SK-N-SH (cell line): ENCODE measurements around the gene SLC10A6. TPM values are rescaled to one million over a fixed set of nuclear protein-coding genes. Genes with fewer than 3 reads are reported as not detected.

Experiments used
- CTCF ChIA-PET: fragments of 300-600, 350-600 bp; formaldehyde crosslinking; extraction: SDS; loops from one replicate; lab custom pipeline; 2021; lab: Yijun Ruan, JAX
- POLR2A ChIA-PET: fragments of 350-600 bp; sonication (Branson Sonifier 250); formaldehyde crosslinking; extraction: SDS; loops from one replicate; lab custom pipeline; 2020; ENCODE audit warnings: antibody characterized with exemption, inconsistent platforms; lab: Yijun Ruan, JAX
- DNase-seq: peaks from one replicate; pipeline ENCODE4 v3.0.0; 2012
- H2AFZ ChIP-seq: fragments of 200-600 bp; sonication (generic); 2 replicates; pipeline ENCODE4 v1.8.1; 2016; ENCODE audit warnings: antibody characterized with exemption, mild to moderate bottlenecking, low read depth
- H3F3A ChIP-seq: fragments of 200-600 bp; sonication (generic); replicated peaks from 2 replicates; pipeline ENCODE3; 2016; ENCODE audit warnings: antibody characterized with exemption, mild to moderate bottlenecking; ENCODE audit not compliant: insufficient read depth
- H3K27ac ChIP-seq, 2 experiments: fragments of 200-500 bp in 1 of 2; fragments of 200-600 bp in 1 of 2; sonication (Bioruptor generic) in 1 of 2; sonication (generic), shearing (Covaris generic) in 1 of 2; 2 replicates each; pipeline versions ENCODE4 v1.5.1 to v1.6.1; 2014 to 2016; ENCODE audit warnings: low read depth in 2 of 2, inconsistent platforms in 1 of 2, low read length in 1 of 2, mild to moderate bottlenecking in 1 of 2, mixed read lengths in 1 of 2
- H3K27me3 ChIP-seq: fragments of 200-600 bp; sonication (generic), shearing (Covaris generic); 2 replicates; pipeline ENCODE4 v1.6.1; 2016; ENCODE audit warnings: mixed run types; ENCODE audit not compliant: insufficient read depth
- H3K36me3 ChIP-seq, 2 experiments: fragments of 200-500 bp in 1 of 2; fragments of 200-600 bp in 1 of 2; sonication (Bioruptor generic) in 1 of 2; sonication (generic) in 1 of 2; replicated peaks in 1 of 2; 2 replicates each; pipeline versions ENCODE3 to v1.5.1; 2014 to 2016; ENCODE audit warnings: low read length in 1 of 2, mild to moderate bottlenecking in 1 of 2; ENCODE audit not compliant: insufficient read depth in 2 of 2, control insufficient read depth in 1 of 2
- H3K4me1 ChIP-seq, 2 experiments: fragments of 200-500 bp in 1 of 2; fragments of 200-600 bp in 1 of 2; sonication (Bioruptor generic) in 1 of 2; sonication (generic), shearing (Covaris generic) in 1 of 2; 2 replicates each; pipeline versions ENCODE4 v1.5.1 to v1.6.1; 2014 to 2016; ENCODE audit warnings: low read depth in 1 of 2, low read length in 1 of 2, mixed run types in 1 of 2; ENCODE audit not compliant: insufficient read depth in 2 of 2, control insufficient read depth in 1 of 2
- H3K4me2 ChIP-seq: fragments of 200-600 bp; sonication (generic), shearing (Covaris generic); 2 replicates; pipeline ENCODE4 v1.6.1; 2017; ENCODE audit warnings: mixed run types
- H3K4me3 ChIP-seq, 2 experiments: fragments of 200-500 bp in 1 of 2; fragments of 200-600 bp in 1 of 2; sonication (Bioruptor generic) in 1 of 2; sonication (generic), shearing (Covaris generic) in 1 of 2; 2 replicates each; pipeline versions ENCODE4 v1.5.1 to v1.8.1; 2014 to 2016; ENCODE audit warnings: low read depth in 2 of 2, inconsistent platforms in 1 of 2, low read length in 1 of 2, mild to moderate bottlenecking in 1 of 2, mixed read lengths in 1 of 2, moderate library complexity in 1 of 2
- H3K79me2 ChIP-seq: fragments of 200-600 bp; sonication (generic); 2 replicates; pipeline ENCODE4 v1.8.1; 2017; ENCODE audit warnings: mild to moderate bottlenecking; ENCODE audit not compliant: insufficient read depth
- H3K9ac ChIP-seq: fragments of 200-600 bp; sonication (generic); 2 replicates; pipeline ENCODE4 v1.6.1; 2017; ENCODE audit warnings: mixed run types
- H3K9me2 ChIP-seq: fragments of 200-600 bp; sonication (generic); 2 replicates; pipeline ENCODE4 v1.6.1; 2017; ENCODE audit warnings: mixed run types
- H3K9me3 ChIP-seq: fragments of 200-600 bp; sonication (generic); 2 replicates; pipeline ENCODE4 v1.6.1; 2017; ENCODE audit warnings: mixed run types, mild to moderate bottlenecking, moderate library complexity
- H4K20me1 ChIP-seq: fragments of 200-600 bp; sonication (generic); 2 replicates; pipeline ENCODE4 v1.6.1; 2017; ENCODE audit warnings: mild to moderate bottlenecking, mixed run types; ENCODE audit not compliant: insufficient read depth
- CHD2 ChIP-seq: fragments of 150-350 bp; IDR thresholded peaks from 2 replicates; pipeline ENCODE4 v1.6.1; 2018; ENCODE audit warnings: low read length; ENCODE audit not compliant: partially characterized antibody
- EP300 ChIP-seq, 2 experiments: IDR thresholded peaks; 2 replicates each; pipeline versions ENCODE4 v1.4.0 to v1.6.1; 2012; ENCODE audit warnings: borderline replicate concordance in 1 of 2, low read depth in 1 of 2, low read length in 1 of 2
- FOXJ3 ChIP-seq: sonication (generic); formaldehyde crosslinking; IDR thresholded peaks from 2 replicates; pipeline ENCODE4 v1.5.1; 2020; ENCODE audit warnings: mild to moderate bottlenecking, missing genetic modification reagents
- FOXM1 ChIP-seq: IDR thresholded peaks from 2 replicates; pipeline ENCODE4 v1.4.0; 2012; ENCODE audit warnings: low read depth, mild to moderate bottlenecking
- GABPA ChIP-seq: IDR thresholded peaks from 2 replicates; pipeline ENCODE4 v1.4.0; 2012; ENCODE audit warnings: low read depth, mild to moderate bottlenecking
- JUND ChIP-seq: IDR thresholded peaks from 2 replicates; pipeline ENCODE4 v1.4.0; 2012
- RAD21 ChIP-seq: IDR thresholded peaks from 2 replicates; pipeline ENCODE4 v1.6.1; 2012; ENCODE audit warnings: mild to moderate bottlenecking, low read length
- RFX5 ChIP-seq: IDR thresholded peaks from 2 replicates; pipeline ENCODE4 v1.6.1; 2012; ENCODE audit warnings: mild to moderate bottlenecking, improper control_type of control experiment, low read length
- RXRA ChIP-seq: IDR thresholded peaks from 2 replicates; pipeline ENCODE4 v1.4.0; 2012; ENCODE audit warnings: low read depth, mild to moderate bottlenecking, borderline replicate concordance
- TCF12 ChIP-seq: IDR thresholded peaks from 2 replicates; pipeline ENCODE4 v1.4.0; 2012
- TEAD4 ChIP-seq: IDR thresholded peaks from 2 replicates; pipeline ENCODE4 v1.4.0; 2012; ENCODE audit warnings: mild to moderate bottlenecking, borderline replicate concordance; ENCODE audit not compliant: insufficient read depth
- YY1 ChIP-seq: IDR thresholded peaks from 2 replicates; pipeline ENCODE4 v1.4.0; 2012; ENCODE audit warnings: low read depth, mild to moderate bottlenecking
- WGBS: methylation state at CpG from one replicate; pipeline ENCODE4 v1.1.6; 2017; ENCODE audit warnings: low lambda C conversion rate; 5-methylcytosine and 5-hydroxymethylcytosine counted together
- polyA plus RNA-seq, 3 experiments: library from polyadenylated mRNA; depleted of rRNA; stranded (reverse); fragments of >200 nt; gene quantifications; 2 replicates each; pipeline ENCODE4 v1.2.3, GENCODE V29; 2012
- TF ChIP-seq, protein P1 (sequence below): fragments of 150-350 bp; IDR thresholded peaks from 2 replicates; pipeline ENCODE4 v1.6.1; 2017; ENCODE audit warnings: antibody characterized with exemption, low read length, low read depth, borderline replicate concordance
- TF ChIP-seq, protein P2 (sequence below): fragments of 200-600 bp; sonication (generic); IDR thresholded peaks from 2 replicates; pipeline ENCODE4 v1.6.1; 2017; ENCODE audit warnings: antibody characterized with exemption, mild to moderate bottlenecking, moderate library complexity
- TF ChIP-seq, protein P3 (sequence below): IDR thresholded peaks from 2 replicates; pipeline ENCODE4; 2012
- TF ChIP-seq, protein P4 (sequence below): fragments of 150-350 bp; IDR thresholded peaks from 2 replicates; pipeline ENCODE4 v1.6.1; 2016; ENCODE audit warnings: mild to moderate bottlenecking, low read depth, low read length

Gene SLC10A6
- polyA plus RNA-seq, 1 of the 3 experiments (the other 2 are of a cell fraction): not detected

DNA sequence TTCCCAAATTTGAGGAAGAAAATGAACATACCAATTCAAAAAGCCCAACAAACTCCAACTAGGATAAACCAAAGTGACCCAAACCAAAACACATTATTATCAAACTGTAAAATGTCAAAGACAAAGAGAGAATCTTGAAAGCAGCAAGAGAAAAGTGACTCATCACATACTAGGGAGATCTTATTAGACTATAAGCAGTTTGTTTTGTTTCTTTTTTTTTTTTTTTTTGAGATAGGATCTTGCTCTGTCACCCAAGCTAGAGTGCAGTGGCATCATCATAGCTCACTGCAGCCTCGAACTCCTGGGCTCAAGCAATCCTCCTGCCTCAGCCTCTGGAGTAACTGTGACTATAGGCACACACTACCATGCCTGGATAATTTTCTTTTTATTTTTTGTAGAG lies 30.5 kb upstream of the SLC10A6 start:
- no peak for DNase-seq
- Histone ChIP-seq H3K9me3 (peaks cover 11% of the 10 kb centered on the region), H3K4me2 (no peak overlapping the region), H3K36me3 (no peaks in the 10 kb centered on the region), H3K27ac (no peak overlapping the region), H2AFZ (no peak overlapping the region), H3K9ac (no peak overlapping the region), H3K79me2 (no peaks in the 10 kb centered on the region), H3K9me2 (no peaks in the 10 kb centered on the region), H3K27me3 (no peaks in the 10 kb centered on the region), H3K4me3 (no peak overlapping the region), H3K4me1 (no peaks in the 10 kb centered on the region), H4K20me1 (no peaks in the 10 kb centered on the region), H3F3A (no peaks in the 10 kb centered on the region)
- WGBS: 0% methylated on average over 1 of the region's 1 CpG
- POLR2A ChIA-PET: no interaction called here
- CTCF ChIA-PET: interaction anchor here (1.4 kb wide), 1 partner anchor 383 kb away, joined by 5 read pairs; no protein-coding TSS in a partner anchor
- TF ChIP-seq FOXJ3 (CRISPR knock-in tag) (no peak), FOXM1 (no peak), TEAD4 (no peak), RAD21 (no peak), CHD2 (no peak), RFX5 (no peak), YY1 (no peak), JUND (no peak), EP300 (IDR thresholded peaks at IDR 0.05; ENCODE audit: borderline replicate concordance in 1 of 2, low read depth in 1 of 2, low read length in 1 of 2) (no peak), TCF12 (no peak), RXRA (no peak), GABPA (no peak)
- TF ChIP-seq, protein P1, sequence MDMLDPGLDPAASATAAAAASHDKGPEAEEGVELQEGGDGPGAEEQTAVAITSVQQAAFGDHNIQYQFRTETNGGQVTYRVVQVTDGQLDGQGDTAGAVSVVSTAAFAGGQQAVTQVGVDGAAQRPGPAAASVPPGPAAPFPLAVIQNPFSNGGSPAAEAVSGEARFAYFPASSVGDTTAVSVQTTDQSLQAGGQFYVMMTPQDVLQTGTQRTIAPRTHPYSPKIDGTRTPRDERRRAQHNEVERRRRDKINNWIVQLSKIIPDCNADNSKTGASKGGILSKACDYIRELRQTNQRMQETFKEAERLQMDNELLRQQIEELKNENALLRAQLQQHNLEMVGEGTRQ: no peak
- TF ChIP-seq, protein P2, sequence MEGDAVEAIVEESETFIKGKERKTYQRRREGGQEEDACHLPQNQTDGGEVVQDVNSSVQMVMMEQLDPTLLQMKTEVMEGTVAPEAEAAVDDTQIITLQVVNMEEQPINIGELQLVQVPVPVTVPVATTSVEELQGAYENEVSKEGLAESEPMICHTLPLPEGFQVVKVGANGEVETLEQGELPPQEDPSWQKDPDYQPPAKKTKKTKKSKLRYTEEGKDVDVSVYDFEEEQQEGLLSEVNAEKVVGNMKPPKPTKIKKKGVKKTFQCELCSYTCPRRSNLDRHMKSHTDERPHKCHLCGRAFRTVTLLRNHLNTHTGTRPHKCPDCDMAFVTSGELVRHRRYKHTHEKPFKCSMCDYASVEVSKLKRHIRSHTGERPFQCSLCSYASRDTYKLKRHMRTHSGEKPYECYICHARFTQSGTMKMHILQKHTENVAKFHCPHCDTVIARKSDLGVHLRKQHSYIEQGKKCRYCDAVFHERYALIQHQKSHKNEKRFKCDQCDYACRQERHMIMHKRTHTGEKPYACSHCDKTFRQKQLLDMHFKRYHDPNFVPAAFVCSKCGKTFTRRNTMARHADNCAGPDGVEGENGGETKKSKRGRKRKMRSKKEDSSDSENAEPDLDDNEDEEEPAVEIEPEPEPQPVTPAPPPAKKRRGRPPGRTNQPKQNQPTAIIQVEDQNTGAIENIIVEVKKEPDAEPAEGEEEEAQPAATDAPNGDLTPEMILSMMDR: no peak
- TF ChIP-seq, protein P3, sequence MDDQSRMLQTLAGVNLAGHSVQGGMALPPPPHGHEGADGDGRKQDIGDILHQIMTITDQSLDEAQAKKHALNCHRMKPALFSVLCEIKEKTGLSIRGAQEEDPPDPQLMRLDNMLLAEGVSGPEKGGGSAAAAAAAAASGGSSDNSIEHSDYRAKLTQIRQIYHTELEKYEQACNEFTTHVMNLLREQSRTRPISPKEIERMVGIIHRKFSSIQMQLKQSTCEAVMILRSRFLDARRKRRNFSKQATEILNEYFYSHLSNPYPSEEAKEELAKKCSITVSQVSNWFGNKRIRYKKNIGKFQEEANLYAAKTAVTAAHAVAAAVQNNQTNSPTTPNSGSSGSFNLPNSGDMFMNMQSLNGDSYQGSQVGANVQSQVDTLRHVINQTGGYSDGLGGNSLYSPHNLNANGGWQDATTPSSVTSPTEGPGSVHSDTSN: no peak
- TF ChIP-seq, protein P4, sequence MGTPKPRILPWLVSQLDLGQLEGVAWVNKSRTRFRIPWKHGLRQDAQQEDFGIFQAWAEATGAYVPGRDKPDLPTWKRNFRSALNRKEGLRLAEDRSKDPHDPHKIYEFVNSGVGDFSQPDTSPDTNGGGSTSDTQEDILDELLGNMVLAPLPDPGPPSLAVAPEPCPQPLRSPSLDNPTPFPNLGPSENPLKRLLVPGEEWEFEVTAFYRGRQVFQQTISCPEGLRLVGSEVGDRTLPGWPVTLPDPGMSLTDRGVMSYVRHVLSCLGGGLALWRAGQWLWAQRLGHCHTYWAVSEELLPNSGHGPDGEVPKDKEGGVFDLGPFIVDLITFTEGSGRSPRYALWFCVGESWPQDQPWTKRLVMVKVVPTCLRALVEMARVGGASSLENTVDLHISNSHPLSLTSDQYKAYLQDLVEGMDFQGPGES: no peak
